Measurements from ENCODE around the gene DNAJC11.
"Not testable (repeated sequence)": the region's sequence is repeated elsewhere in the genome, so short reads cannot be mapped to it uniquely, and the experiment has no call there.

DNAJC11 gene

GRCh38 chr1:6651909-6652308, 49.7 kb downstream of the DNAJC11 start:
- DNase-seq = no peak

- DNase-seq = no peak
Measured at GRCh38 chr1:6648556-6648955, 53.1 kb downstream of the DNAJC11 start.

DNA sequence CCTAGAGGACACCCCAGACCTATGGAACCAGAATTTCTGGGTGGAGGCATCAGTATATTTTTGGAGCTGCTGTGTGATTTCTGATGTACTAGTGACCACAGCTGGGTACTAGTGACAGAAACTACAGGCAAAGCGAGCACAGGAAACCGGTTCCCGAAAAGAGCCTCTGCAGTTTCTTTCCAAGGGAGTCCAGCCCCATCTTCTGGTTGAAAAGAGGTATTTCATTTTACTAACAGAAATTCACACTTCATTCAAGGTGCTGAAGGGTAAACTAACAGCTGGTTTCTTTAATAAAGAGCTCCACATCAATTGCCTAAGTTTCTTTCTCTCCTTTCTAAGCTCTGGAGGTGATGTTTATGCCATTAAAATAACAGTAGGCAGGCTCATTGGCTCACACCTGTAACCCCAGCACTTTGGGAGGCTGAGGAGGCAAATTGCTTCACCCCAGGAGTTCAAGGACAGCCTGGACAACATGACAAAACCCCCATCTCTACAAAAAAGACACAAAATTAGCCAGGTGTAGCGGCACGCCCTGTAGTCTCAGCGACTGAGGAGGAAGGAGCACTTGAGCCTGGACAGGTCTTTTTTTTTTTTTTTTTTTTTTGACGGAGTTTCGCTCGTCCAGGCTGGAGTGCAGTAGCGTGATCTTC, 55.0 kb downstream of the DNAJC11 start:
- DNase-seq = peak; percentile 50

GRCh38 chr1:6645018-6645417, 56.6 kb downstream of the DNAJC11 start:
- no peak for DNase-seq

DNA sequence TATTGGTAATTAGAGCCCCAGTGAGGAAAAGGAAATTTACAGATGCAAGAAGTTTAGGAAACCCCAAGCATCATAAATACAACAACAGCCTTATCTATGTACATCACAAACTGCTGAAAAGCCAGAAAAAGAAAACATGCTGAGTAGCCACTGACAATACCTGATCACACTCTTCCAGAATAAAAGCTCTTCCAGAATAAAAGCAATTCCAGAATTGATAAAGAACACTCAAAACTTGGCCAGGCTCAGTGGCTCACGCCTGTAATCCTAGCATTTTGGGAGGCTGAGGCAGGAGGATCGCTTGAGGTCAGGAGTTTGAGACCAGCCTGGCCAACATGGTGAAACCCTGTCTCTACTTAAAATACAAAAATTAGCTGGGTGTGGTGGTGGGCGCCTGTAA, 60.7 kb downstream of the DNAJC11 start:
- DNase-seq = not testable (repeated sequence)

DNA sequence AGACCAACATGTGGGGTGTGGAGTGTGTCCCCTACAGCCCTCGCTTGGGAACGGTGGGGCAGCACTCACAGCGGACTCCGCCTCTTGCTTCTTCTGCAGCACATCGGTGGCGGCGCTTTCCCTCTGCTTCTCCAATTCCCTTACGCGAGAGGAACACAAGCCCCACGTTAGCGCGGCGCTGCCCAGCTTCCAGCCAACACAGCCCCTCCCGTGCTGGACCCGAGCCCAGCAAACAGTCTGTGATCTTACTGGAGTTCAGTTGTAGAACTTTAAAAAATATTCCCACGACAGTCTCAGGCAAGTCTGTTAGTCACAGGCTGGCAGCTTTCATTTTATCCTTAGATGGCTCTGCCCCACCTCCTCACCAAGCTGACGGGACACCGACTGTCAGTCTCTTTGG, 63.4 kb downstream of the DNAJC11 start:
- DNase-seq = no peak

GRCh38 chr1:6637770-6638169, 63.8 kb downstream of the DNAJC11 start:
- no peak for DNase-seq

- not testable (repeated sequence) for DNase-seq
Measured at GRCh38 chr1:6636778-6637177, 64.8 kb downstream of the DNAJC11 start.

DNA sequence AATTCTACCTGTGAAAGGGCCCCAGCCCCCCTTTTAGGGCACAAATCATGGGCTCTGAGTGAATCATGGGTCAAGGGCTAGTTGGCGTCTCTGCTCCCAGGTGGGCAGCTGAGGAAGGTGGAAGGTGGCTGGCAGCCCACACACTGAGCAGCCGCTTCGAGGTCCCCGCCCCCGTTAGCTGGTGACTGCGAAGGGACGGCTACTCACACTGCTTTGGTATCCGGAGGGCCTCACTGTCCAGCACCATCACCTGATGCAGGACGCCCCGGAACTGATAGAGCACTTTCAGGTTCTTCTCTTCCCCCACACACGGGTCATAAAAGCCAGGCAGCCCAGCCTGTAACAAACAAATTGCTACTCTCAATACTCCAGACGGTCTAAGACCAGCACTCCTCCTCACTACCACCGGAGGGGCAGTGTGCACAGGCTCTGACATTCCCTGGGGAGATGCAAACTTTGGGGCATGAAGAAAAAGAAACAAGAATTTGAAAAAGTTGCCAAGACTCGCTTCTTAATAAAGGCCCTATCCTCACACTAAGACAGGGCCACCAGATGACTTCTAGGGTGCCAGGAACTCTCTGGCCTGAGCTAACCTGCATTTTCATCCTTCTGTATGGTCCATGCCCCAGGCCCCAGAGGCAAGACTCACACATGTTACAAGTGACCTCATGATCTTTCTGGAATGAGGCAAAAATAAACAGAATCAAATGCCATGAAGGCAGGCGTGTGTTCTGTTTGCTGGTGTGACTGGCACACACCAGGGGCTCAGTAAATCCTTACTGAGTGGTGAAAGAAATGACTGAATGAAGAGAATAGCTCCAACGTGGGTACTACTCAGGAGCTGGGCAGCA, 65.5 kb downstream of the DNAJC11 start:
- DNase-seq = no peak

DNA sequence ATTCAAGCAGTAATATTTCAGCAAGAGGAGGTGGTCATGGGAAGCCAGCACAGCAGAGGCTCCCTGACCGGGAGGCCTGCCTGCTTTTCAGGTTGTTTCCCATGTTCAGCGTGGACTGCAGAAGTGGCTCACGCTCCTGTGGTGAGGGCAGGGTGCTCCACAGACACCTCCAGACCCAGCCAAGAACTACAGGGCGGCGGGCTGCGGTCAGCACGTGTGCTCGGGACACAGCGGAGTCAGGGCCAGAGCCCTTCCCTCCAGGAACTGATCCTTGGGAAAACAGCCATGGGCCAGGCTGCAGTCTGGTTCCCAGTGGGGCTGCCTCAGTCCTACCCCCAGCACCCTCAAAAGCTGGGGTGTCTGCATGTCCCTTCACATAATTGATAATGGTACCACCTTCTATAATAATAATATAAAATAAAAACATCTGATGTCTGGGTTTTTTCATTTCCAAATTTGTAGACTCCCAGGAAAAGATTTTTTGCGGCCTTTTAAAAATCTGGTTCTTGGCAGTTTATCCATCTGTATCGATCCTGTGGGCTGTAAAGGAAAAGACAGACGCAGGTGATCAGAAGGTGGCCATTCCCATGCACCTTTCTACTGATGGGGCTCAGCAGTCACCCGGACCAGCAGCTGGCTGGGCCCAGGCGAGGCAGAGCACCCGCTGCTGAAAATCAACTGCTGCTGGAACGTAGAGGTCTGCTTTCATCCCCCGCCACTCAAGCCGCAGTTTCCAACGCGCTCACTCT, 66.3 kb downstream of the DNAJC11 start:
- no peak for DNase-seq

- DNase-seq = peak; percentile 68
Measured at GRCh38 chr1:6634371-6635052, 67.1 kb downstream of the DNAJC11 start.

DNA sequence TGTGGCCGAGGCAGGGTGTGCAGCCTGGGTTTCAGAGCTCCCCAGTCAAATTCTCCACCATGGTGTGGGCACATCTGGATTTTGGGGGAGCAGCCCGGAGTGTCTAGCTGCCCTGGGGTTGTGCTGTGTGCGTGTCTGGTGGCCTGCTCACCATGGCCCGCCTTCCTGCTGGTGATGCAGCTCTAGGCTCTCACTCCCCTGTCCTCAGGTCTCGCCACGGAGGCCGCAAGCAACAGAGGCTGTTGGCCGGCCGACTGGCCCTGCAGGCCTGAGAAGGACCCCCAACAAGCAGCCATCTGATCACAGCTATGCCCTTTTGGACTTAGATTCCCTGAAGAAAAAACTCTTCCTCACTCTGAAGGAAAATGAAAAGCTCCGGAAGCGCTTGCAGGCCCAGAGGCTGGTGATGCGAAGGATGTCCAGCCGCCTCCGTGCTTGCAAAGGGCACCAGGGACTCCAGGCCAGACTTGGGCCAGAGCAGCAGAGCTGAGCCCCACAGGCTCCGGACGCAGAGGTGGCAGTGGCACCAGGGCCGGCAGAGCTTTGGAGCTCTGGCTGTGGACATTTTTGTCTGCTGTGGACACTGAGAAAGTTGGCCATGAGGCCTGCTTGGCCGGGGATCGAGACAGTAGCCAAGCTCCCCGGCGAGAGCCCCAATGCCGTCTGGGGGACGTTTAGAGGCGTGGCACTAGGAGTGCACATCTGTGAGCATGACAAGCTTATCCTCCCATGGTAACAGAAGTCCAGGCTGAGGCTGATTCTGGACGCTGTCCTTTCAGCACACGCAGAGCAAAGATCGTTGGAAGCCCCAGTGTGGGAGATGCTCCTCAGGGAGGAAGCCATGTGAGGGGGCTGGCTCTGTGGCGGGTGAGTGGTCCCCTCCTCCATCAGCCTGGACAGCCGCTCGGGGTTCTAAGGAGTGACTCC, 68.8 kb downstream of the DNAJC11 start:
- DNase-seq = no peak

DNA sequence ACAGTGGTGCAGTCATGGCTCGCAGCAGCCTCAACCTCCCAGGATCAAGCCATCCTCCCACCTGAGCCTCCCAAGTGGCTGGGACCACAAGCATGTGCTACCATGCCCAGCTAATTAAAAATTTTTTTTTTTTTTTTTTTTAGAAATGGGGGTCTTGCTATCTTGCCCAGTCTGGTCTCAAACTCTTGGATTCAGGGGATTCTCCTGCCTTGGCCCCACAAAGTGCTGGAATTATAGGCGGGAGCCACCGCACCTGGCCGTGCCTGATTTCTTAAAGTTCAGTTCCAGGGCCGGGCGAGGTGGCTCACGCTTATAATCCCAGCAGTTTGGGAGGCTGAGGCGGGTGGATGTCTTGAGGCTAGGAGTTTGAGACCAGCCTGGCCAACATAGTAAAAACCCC, 70.6 kb downstream of the DNAJC11 start:
- no peak for DNase-seq

GRCh38 chr1:6630027-6630426, 71.6 kb downstream of the DNAJC11 start:
- DNase-seq = no peak

GRCh38 chr1:6628971-6629479, 72.6 kb downstream of the DNAJC11 start:
- DNase-seq = no peak

DNA sequence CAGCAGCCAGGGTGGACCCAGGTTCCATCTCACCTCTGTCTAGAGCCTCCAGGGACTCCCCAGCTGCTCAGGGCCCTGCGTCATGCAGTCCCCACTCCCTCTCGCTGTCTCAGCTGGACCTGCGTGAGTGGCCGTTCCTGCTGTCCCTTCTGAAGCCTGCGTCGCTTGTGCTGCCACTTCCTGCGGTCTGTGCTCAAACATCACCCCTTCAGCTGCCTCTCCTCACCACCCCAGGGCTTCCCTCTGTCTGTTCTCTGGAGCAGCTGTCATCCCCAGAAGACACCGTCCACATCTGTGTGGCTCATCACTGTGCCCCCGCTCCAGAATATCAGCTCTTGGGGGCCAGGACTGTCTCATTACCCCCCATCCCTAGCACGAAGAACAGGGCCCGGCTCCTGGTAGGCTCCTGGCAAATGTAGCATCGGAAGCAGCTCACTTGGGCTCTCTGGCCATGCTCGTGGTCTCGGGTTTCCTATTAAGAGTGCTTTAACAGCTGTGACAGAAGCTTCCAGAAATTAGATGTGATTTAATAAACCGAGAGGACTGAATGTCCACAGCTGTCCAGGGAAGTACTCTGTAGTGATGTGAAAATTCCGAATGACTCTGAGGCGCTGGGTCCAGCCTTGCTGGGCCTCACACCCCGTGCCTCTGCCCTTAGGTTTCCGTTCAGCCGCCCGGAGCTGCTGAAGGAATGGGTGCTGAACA, 73.6 kb downstream of the DNAJC11 start:
- DNase-seq = no peak

DNA sequence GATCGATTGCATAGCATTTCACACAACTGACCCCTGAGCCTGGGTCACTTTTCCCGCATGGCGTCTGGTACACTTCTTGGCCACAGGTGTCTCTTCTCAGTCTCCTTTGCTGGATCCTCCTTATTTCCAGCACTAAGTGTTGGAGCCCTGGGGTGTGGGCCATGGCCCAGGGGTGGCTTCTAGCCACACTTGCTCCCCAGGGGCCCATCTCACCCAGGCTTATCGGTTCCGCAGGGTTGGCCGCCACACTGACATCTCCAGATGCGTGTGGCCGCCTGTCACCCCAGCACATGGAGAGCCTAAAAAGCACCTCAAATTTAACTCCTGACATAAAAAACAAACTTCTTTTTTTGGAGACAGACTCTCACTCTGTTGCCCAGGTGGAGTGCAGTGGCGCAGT, 74.6 kb downstream of the DNAJC11 start:
- DNase-seq = no peak

GRCh38 chr1:6625584-6626149, 75.9 kb downstream of the DNAJC11 start:
- no peak for DNase-seq

DNA sequence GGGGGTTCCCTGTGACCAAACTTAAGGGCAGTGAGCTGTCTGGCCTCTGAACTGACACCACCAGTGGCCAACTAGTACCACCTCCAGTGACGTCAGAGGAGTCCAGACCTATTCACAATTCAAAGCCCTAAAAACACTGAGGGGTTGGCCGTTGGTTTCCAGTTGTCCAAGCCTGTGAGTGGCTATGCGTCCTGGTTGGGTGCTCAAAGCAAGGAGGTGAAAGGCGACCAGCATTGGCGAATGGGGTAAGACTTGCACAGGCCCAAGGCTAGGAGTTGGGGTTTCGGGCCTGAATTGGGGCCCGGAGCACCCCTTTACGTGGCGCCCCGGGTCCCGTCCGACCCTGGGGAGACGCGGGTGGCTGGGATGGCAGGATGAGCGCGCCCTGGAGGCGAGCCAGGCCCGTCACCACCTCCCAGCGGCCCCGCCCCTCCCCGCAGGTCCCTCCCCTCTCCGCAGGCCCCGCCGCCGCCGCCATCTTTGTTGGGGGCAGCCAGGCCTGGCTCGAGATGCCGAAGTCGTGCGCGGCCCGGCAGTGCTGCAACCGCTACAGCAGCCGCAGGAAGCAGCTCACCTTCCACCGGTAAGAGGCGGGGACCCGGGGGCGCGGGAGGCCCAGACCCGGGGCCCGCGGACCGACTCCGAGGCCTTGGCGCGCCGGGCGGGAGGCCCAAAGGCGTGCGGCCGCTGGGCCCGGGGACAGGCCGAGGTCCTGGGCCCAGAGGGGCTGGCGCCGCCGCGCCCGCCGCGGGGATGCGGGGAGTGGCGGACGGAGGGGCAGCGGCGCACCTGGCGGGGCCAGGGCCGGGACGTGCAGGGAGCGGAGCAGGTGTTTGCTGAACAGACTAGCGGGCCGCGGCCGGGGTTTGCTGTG, 76.7 kb downstream of the DNAJC11 start, which contains the start of gene THAP3:
TSS of gene THAP3 (plus strand) at position 159 of the 874 bp plus-strand sequence. CDS start at position 510, 351 bp downstream.
- DNase-seq = peak; percentile 94
